Neural cell (in vitro differentiated cells): Measurements from ENCODE around the gene FLT3LG. TPM values are rescaled to one million over a fixed set of nuclear protein-coding genes. Genes with fewer than 3 reads are reported as not detected.

Source experiments
- H2AFZ ChIP-seq: fragments of 200-600, 300-800 bp; sonication (generic), shearing (Covaris generic); 2 replicates; pipeline ENCODE4 v1.6.0; 2014; ENCODE audit warnings: low read depth, mild to moderate bottlenecking, antibody characterized with exemption, low read length, moderate library complexity
- H3F3A ChIP-seq: fragments of 200-600 bp; shearing (Covaris generic); 2 replicates; pipeline ENCODE4 v1.6.1; 2016; ENCODE audit warnings: mild to moderate bottlenecking, moderate library complexity, mixed read lengths, antibody characterized with exemption, low read length; ENCODE audit not compliant: insufficient read depth, poor library complexity, severe bottlenecking
- H3K27ac ChIP-seq: fragments of 200-600, 300-800 bp; sonication (generic), shearing (Covaris generic); 2 replicates; pipeline ENCODE4 v1.5.1; 2014; ENCODE audit warnings: mild to moderate bottlenecking, low read length, moderate library complexity
- H3K27me3 ChIP-seq: fragments of 300-800, 200-600 bp; sonication (generic), shearing (Covaris generic); 2 replicates; pipeline ENCODE4 v1.6.0; 2014; ENCODE audit warnings: mild to moderate bottlenecking, low read depth, low read length, moderate library complexity; ENCODE audit not compliant: insufficient read depth
- H3K36me3 ChIP-seq: fragments of 300-800, 200-600 bp; sonication (generic), shearing (Covaris generic); 2 replicates; pipeline ENCODE4 v1.5.1; 2014; ENCODE audit warnings: mild to moderate bottlenecking, antibody characterized with exemption, low read length, moderate library complexity; ENCODE audit not compliant: insufficient read depth
- H3K4me2 ChIP-seq: fragments of 300-800, 200-600 bp; sonication (generic), shearing (Covaris generic); 2 replicates; pipeline ENCODE4 v1.6.0; 2014; ENCODE audit warnings: mild to moderate bottlenecking, low read length
- H3K4me3 ChIP-seq: fragments of 300-800, 200-600 bp; sonication (generic), shearing (Covaris generic); 2 replicates; pipeline ENCODE4 v1.5.1; 2014; ENCODE audit warnings: mild to moderate bottlenecking, low read length, moderate library complexity
- H3K79me2 ChIP-seq: fragments of 200-600 bp; shearing (Covaris generic); replicated peaks from 2 replicates; pipeline ENCODE4 v1.6.0; 2014; ENCODE audit warnings: mild to moderate bottlenecking, low read length, moderate library complexity; ENCODE audit not compliant: insufficient read depth
- H3K9ac ChIP-seq: fragments of 300-800, 200-600 bp; sonication (generic), shearing (Covaris generic); 2 replicates; pipeline ENCODE4 v1.6.1; 2016; ENCODE audit warnings: mild to moderate bottlenecking, low read length, mixed read lengths
- H3K9me2 ChIP-seq: fragments of 200-600 bp; shearing (Covaris generic); 2 replicates; pipeline ENCODE4 v1.6.1; 2016; ENCODE audit warnings: mild to moderate bottlenecking, low read length, mixed read lengths; ENCODE audit not compliant: insufficient read depth
- H3K9me3 ChIP-seq: fragments of 200-600, 300-800 bp; sonication (generic), shearing (Covaris generic); 2 replicates; pipeline ENCODE4 v1.6.1; 2016; ENCODE audit warnings: mild to moderate bottlenecking, mixed run types, low read length, moderate library complexity, mixed read lengths
- H4K20me1 ChIP-seq: fragments of 200-600 bp; shearing (Covaris generic); 2 replicates; pipeline ENCODE4 v1.6.1; 2016; ENCODE audit warnings: mild to moderate bottlenecking, mixed run types; ENCODE audit not compliant: insufficient read depth
- EP300 ChIP-seq: fragments of 450-650 bp; conservative IDR thresholded peaks from 2 replicates; pipeline ENCODE4 v1.6.1; 2014; ENCODE audit warnings: antibody characterized with exemption, mild to moderate bottlenecking, moderate library complexity; ENCODE audit not compliant: poor library complexity, severe bottlenecking
- EZH2 ChIP-seq: fragments of 200-600, 300-800 bp; shearing (Covaris generic), sonication (generic); IDR thresholded peaks from 2 replicates; pipeline ENCODE4 v1.6.1; 2014; ENCODE audit warnings: antibody characterized with exemption, low read length, borderline replicate concordance, mild to moderate bottlenecking; ENCODE audit not compliant: insufficient read depth, poor library complexity, severe bottlenecking
- MXI1 ChIP-seq: fragments of 450-650 bp; conservative IDR thresholded peaks from 2 replicates; pipeline ENCODE4 v1.6.1; 2014; ENCODE audit warnings: antibody characterized with exemption, mild to moderate bottlenecking; ENCODE audit not compliant: poor library complexity, severe bottlenecking
- POLR2AphosphoS5 ChIP-seq: IDR thresholded peaks from 2 replicates; pipeline ENCODE4 v1.6.1; 2012
- RAD21 ChIP-seq: fragments of 450-650 bp; conservative IDR thresholded peaks from 2 replicates; pipeline ENCODE4 v1.6.1; 2014; ENCODE audit warnings: antibody characterized with exemption, mild to moderate bottlenecking, moderate library complexity
- SMC3 ChIP-seq: fragments of 450-650 bp; conservative IDR thresholded peaks from 2 replicates; pipeline ENCODE4 v1.6.1; 2014; ENCODE audit warnings: antibody characterized with exemption, mild to moderate bottlenecking, moderate library complexity; ENCODE audit not compliant: poor library complexity
- TAF1 ChIP-seq: IDR thresholded peaks from 2 replicates; pipeline ENCODE4 v1.6.1; 2012; ENCODE audit warnings: low read depth
- polyA plus RNA-seq: library from polyadenylated mRNA; depleted of rRNA; stranded (reverse); fragments of >200 nt; gene quantifications from 2 replicates; pipeline ENCODE4 v1.2.3, GENCODE V29; 2014
- TF ChIP-seq, protein P1 (sequence below): IDR thresholded peaks from 2 replicates; pipeline ENCODE4 v1.6.1; 2012; ENCODE audit warnings: borderline replicate concordance
- TF ChIP-seq, protein P2 (sequence below): fragments of 450-650 bp; IDR thresholded peaks from 2 replicates; pipeline ENCODE4 v1.5.1; 2014; ENCODE audit warnings: antibody characterized with exemption, mild to moderate bottlenecking, moderate library complexity; ENCODE audit not compliant: poor library complexity, severe bottlenecking

The FLT3LG gene
- polyA plus RNA-seq, 1 donor from 2014 or later, result not detected

DNA sequence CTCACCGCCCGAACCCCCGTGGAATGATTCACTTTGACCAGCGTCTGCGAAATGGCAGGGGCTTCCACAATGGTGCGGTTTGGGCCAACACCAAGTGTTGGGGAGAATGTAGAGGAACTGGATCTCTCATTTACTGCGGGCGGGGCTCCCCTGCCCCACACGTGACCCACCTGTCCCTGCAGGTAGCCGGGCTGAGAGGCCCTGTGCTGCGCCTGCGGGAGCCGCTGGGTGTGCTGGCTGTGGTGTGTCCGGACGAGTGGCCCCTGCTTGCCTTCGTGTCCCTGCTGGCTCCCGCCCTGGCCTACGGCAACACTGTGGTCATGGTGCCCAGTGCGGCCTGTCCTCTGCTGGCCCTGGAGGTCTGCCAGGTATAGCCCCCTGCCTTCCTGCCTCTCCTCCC, 5.8 kb upstream of the FLT3LG start:
- H3K36me3 ChIP-seq, result no peaks in the 10 kb centered on the region

DNA sequence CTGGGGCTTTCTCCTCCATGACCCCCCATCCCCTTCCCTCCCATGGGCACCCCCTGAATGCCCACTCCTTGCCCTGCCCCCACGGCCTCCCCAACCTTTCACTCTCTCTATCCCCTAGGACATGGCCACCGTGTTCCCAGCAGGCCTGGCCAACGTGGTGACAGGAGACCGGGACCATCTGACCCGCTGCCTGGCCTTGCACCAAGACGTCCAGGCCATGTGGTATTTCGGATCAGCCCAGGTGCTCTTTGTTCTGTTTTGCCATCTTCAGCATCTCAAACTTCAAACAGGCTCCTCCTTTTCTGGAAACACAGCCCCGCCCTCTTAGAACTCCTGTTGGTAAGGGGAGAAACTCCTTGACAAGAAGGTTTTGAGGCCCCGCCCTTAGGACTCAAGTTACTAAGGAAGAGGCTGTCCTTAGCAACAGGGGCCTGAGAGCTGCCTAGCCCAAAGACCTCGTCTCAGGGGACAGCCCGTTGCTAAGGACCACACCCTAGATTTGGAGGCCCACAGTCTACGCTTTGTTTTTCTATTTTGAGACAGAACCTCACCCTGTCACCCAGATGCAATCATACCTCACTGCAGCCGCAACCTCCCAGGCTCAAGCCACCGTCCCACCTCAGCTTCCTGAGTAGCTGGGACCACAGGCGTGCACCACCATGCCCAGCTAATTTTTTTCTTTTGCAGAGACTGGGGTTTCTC, 5.1 kb upstream of the FLT3LG start:
- H3K4me2 ChIP-seq, result no peak overlapping the region

More for the DNA sequence above, 5.8 kb upstream of the FLT3LG start:
- no peaks in the 10 kb centered on the region for H3K9me2 ChIP-seq
- TF ChIP-seq MXI1 (no peak), RAD21 (no peak), EP300 (no peak), SMC3 (no peak), POLR2AphosphoS5 (no peak), EZH2 (no peak), TAF1 (no peak)
- TF ChIP-seq, protein P1, sequence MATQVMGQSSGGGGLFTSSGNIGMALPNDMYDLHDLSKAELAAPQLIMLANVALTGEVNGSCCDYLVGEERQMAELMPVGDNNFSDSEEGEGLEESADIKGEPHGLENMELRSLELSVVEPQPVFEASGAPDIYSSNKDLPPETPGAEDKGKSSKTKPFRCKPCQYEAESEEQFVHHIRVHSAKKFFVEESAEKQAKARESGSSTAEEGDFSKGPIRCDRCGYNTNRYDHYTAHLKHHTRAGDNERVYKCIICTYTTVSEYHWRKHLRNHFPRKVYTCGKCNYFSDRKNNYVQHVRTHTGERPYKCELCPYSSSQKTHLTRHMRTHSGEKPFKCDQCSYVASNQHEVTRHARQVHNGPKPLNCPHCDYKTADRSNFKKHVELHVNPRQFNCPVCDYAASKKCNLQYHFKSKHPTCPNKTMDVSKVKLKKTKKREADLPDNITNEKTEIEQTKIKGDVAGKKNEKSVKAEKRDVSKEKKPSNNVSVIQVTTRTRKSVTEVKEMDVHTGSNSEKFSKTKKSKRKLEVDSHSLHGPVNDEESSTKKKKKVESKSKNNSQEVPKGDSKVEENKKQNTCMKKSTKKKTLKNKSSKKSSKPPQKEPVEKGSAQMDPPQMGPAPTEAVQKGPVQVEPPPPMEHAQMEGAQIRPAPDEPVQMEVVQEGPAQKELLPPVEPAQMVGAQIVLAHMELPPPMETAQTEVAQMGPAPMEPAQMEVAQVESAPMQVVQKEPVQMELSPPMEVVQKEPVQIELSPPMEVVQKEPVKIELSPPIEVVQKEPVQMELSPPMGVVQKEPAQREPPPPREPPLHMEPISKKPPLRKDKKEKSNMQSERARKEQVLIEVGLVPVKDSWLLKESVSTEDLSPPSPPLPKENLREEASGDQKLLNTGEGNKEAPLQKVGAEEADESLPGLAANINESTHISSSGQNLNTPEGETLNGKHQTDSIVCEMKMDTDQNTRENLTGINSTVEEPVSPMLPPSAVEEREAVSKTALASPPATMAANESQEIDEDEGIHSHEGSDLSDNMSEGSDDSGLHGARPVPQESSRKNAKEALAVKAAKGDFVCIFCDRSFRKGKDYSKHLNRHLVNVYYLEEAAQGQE, result no peak
- TF ChIP-seq, protein P2, sequence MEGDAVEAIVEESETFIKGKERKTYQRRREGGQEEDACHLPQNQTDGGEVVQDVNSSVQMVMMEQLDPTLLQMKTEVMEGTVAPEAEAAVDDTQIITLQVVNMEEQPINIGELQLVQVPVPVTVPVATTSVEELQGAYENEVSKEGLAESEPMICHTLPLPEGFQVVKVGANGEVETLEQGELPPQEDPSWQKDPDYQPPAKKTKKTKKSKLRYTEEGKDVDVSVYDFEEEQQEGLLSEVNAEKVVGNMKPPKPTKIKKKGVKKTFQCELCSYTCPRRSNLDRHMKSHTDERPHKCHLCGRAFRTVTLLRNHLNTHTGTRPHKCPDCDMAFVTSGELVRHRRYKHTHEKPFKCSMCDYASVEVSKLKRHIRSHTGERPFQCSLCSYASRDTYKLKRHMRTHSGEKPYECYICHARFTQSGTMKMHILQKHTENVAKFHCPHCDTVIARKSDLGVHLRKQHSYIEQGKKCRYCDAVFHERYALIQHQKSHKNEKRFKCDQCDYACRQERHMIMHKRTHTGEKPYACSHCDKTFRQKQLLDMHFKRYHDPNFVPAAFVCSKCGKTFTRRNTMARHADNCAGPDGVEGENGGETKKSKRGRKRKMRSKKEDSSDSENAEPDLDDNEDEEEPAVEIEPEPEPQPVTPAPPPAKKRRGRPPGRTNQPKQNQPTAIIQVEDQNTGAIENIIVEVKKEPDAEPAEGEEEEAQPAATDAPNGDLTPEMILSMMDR, result no peak
- no peaks in the 10 kb centered on the region for H3K27me3 ChIP-seq
- H3K4me2 ChIP-seq, result no peak overlapping the region
- no peaks in the 10 kb centered on the region for H3F3A ChIP-seq
- no peaks in the 10 kb centered on the region for H3K79me2 ChIP-seq
- H3K9ac ChIP-seq, result no peak overlapping the region
- H2AFZ ChIP-seq, result no peak overlapping the region
- H3K9me3 ChIP-seq, result no peaks in the 10 kb centered on the region
- H4K20me1 ChIP-seq, result no peaks in the 10 kb centered on the region
- no peak overlapping the region for H3K4me3 ChIP-seq
- H3K27ac ChIP-seq, result no peak overlapping the region

More for the DNA sequence above, 5.1 kb upstream of the FLT3LG start:
- no peak overlapping the region for H2AFZ ChIP-seq
- no peak overlapping the region for H3K4me3 ChIP-seq
- H3K9me3 ChIP-seq, result no peaks in the 10 kb centered on the region
- no peaks in the 10 kb centered on the region for H3K9me2 ChIP-seq
- H3K79me2 ChIP-seq, result no peaks in the 10 kb centered on the region
- no peaks in the 10 kb centered on the region for H4K20me1 ChIP-seq
- H3K36me3 ChIP-seq, result no peaks in the 10 kb centered on the region
- H3F3A ChIP-seq, result no peaks in the 10 kb centered on the region
- H3K9ac ChIP-seq, result no peak overlapping the region
- no peak for TF ChIP-seq POLR2AphosphoS5
- no peak for TF ChIP-seq SMC3
- TF ChIP-seq TAF1, result no peak
- TF ChIP-seq EZH2, result no peak
- TF ChIP-seq MXI1, result no peak
- TF ChIP-seq, protein P2, result no peak
- TF ChIP-seq, protein P1, result no peak
- no peak for TF ChIP-seq RAD21
- TF ChIP-seq EP300, result no peak
- H3K27ac ChIP-seq, result no peak overlapping the region
- H3K27me3 ChIP-seq, result no peaks in the 10 kb centered on the region
